ENCODE measurements around the gene SEPHS1. TPM values are rescaled to one million over a fixed set of nuclear protein-coding genes. Genes with fewer than 3 reads are reported as not detected.
A peak's percentile ranks its signal among the peaks of the same experiment; 100 is the strongest.
"Not testable (repeated sequence)": the region's sequence is repeated elsewhere in the genome, so short reads cannot be mapped to it uniquely, and the experiment has no call there.

Gene SEPHS1
- total RNA-seq, 1 donor from 2014 or later: 25.1 TPM

DNA sequence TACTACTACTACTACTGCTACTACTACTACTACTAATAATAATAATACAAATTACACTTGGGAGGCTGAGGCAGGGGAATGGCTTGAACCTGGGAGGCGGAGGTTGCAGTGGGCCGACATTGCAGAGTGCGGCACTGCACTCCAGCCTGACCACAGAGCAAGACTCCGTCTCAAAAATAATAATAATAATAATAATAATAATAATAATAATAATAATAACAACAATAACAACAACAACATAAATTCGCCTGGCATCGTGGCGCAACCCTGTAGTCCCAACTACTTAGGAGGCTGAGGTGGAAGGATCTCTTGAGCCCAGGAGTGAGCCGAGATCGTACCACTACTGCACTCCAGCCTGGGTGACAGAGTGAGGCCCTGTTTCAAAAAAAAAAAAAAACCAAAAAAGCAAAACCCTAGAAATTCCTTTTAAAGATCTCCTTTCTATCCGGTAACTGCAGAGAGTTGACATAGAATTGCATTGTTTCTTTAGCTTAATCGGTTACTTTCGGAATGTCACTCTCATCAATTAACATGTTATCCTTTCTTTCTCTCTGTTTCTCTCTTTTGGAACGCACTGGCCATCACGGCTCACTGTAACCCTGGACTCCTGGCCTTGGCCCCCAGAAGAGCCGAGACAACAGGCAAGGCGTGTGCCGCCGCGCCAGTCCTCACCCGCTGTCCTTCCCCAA is 49.2 kb downstream of the SEPHS1 start:
- peak overlapping the region; percentile 93 to 99 (median 99) for H3K9ac ChIP-seq (ENCODE audit: low read depth in 1 of 3, low read length in 3 of 3)
- H3K27ac ChIP-seq (ENCODE audit: low read depth, low read length): peak overlapping the region; percentile 99
- H3K27me3 ChIP-seq (ENCODE audit: control insufficient read depth in 3 of 3, insufficient read depth in 3 of 3, low read length in 3 of 3): no peaks in the 10 kb centered on the region
- H3K4me3 ChIP-seq (ENCODE audit: low read length in 3 of 3): peak overlapping the region; percentile 71 to 80 (median 72)
- peaks cover 9 to 15% (median 14%) of the 10 kb centered on the region in 3 donors for H3K36me3 ChIP-seq (ENCODE audit: control insufficient read depth in 3 of 3, insufficient read depth in 3 of 3, low read length in 3 of 3)
- H3K9me3 ChIP-seq (ENCODE audit: control insufficient read depth in 3 of 3, low read length in 3 of 3): no peaks in the 10 kb centered on the region
- H3K4me1 ChIP-seq (ENCODE audit: control insufficient read depth in 3 of 3, insufficient read depth in 3 of 3, low read length in 3 of 3): peaks cover 8 to 22% (median 11%) of the 10 kb centered on the region in 3 donors

DNA sequence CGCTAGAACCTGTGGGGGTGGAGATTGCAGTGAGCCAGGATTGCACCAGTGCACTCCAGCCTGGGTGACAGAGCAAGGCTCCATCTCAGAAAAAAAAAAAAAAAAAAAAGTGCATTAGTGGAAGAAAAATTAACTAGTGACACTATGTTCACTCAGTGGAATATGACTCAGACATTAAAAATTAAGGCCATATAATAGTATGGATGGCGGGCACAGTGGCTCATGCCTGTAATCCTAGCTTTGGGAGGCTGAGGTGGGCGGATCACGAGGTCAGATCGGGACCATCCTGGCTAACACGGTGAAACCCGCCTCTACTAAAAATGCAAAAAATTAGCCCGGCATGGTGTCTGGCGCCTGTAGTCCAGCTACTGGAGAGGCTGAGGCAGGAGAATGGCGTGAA is 51.6 kb downstream of the SEPHS1 start:
- H3K4me1 ChIP-seq (ENCODE audit: control insufficient read depth in 3 of 3, insufficient read depth in 3 of 3, low read length in 3 of 3): peaks cover 5 to 14% (median 6%) of the 10 kb centered on the region in 3 donors
- H3K9ac ChIP-seq (ENCODE audit: low read depth in 1 of 3, low read length in 3 of 3): no peak overlapping the region
- H3K4me3 ChIP-seq (ENCODE audit: low read length in 3 of 3): no peak overlapping the region
- H3K9me3 ChIP-seq (ENCODE audit: control insufficient read depth in 3 of 3, low read length in 3 of 3): no peaks in the 10 kb centered on the region
- H3K27me3 ChIP-seq (ENCODE audit: control insufficient read depth in 3 of 3, insufficient read depth in 3 of 3, low read length in 3 of 3): no peaks in the 10 kb centered on the region
- no peak overlapping the region for H3K27ac ChIP-seq (ENCODE audit: low read depth, low read length)
- H3K36me3 ChIP-seq (ENCODE audit: control insufficient read depth in 3 of 3, insufficient read depth in 3 of 3, low read length in 3 of 3): peaks cover 16 to 31% (median 29%) of the 10 kb centered on the region in 3 donors

DNA sequence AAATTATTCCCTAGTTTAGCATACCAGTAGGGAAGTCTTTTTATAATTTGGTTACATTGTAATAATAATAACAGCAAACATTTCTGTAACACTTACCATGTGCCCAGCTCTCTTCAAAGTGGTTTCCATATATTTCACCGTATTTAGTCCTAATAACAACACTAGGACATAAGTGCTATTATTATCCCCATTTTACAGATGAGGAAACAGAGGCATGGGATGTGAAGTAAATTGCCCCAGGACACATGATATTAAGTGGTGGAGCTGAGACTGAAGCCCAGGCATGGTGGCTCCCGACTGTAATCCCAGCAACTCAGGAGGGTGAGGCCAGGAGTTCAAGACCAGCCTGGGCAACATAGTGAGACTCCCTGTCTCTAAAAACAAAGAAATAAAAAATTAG is 53.3 kb downstream of the SEPHS1 start:
- peaks cover 0 to 5% (median 2%) of the 10 kb centered on the region in 3 donors for H3K4me1 ChIP-seq (ENCODE audit: control insufficient read depth in 3 of 3, insufficient read depth in 3 of 3, low read length in 3 of 3)
- no peaks in the 10 kb centered on the region for H3K27me3 ChIP-seq (ENCODE audit: control insufficient read depth in 3 of 3, insufficient read depth in 3 of 3, low read length in 3 of 3)
- no peak overlapping the region for H3K4me3 ChIP-seq (ENCODE audit: low read length in 3 of 3)
- no peaks in the 10 kb centered on the region for H3K9me3 ChIP-seq (ENCODE audit: control insufficient read depth in 3 of 3, low read length in 3 of 3)
- H3K9ac ChIP-seq (ENCODE audit: low read depth in 1 of 3, low read length in 3 of 3): no peak overlapping the region
- H3K27ac ChIP-seq (ENCODE audit: low read depth, low read length): no peak overlapping the region
- H3K36me3 ChIP-seq (ENCODE audit: control insufficient read depth in 3 of 3, insufficient read depth in 3 of 3, low read length in 3 of 3): peaks cover 21 to 40% (median 39%) of the 10 kb centered on the region in 3 donors

DNA sequence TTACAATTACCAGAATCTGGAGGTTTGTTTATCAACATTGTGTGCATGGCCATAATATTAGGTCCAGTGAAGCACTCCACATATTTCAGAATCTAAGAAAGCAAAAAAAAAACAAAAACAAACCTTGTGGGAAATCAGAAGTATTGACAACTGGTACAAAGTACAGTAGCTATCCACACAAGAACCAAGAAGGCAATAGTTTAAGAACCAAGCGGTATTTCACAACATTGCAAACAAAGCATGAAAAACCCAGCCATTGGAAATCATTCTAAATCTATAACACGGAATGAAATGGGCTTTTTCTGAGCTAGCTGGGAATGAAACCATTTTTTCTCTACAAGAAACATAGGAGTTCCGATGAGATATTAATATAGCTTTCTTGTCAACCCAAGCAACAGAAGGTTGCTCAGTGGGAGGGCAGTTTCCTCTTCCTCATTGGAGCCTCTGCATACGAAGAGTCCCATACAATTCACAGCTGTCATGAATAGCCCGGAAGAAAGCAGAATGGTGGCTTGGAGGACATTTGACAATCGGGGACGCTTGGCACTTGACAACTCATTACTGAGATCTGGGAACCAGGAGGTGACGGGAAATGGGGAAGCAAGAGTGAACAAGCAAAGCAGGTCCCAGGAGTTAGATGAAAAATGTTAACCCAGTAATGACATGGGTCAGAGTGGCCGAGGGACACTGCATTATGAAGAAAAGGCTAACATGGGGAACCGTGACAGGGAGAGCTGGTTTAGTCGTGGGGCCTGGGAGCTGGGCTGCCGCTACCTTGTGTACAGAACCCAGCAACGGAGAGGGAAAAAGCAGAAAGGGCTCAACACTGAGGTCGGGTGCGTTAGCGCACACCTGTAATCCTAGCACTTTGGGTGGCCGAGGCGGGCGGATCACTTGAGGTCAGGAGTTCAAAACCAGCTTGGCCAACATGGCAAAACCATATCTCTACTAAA is 56.0 kb downstream of the SEPHS1 start:
- no peaks in the 10 kb centered on the region for H3K27me3 ChIP-seq (ENCODE audit: control insufficient read depth in 3 of 3, insufficient read depth in 3 of 3, low read length in 3 of 3)
- no peak overlapping the region for H3K4me3 ChIP-seq (ENCODE audit: low read length in 3 of 3)
- no peaks in the 10 kb centered on the region for H3K4me1 ChIP-seq (ENCODE audit: control insufficient read depth in 3 of 3, insufficient read depth in 3 of 3, low read length in 3 of 3)
- H3K27ac ChIP-seq (ENCODE audit: low read depth, low read length): no peak overlapping the region
- no peaks in the 10 kb centered on the region for H3K9me3 ChIP-seq (ENCODE audit: control insufficient read depth in 3 of 3, low read length in 3 of 3)
- peaks cover 41 to 59% (median 51%) of the 10 kb centered on the region in 3 donors for H3K36me3 ChIP-seq (ENCODE audit: control insufficient read depth in 3 of 3, insufficient read depth in 3 of 3, low read length in 3 of 3)
- H3K9ac ChIP-seq (ENCODE audit: low read depth in 1 of 3, low read length in 3 of 3): no peak overlapping the region

DNA sequence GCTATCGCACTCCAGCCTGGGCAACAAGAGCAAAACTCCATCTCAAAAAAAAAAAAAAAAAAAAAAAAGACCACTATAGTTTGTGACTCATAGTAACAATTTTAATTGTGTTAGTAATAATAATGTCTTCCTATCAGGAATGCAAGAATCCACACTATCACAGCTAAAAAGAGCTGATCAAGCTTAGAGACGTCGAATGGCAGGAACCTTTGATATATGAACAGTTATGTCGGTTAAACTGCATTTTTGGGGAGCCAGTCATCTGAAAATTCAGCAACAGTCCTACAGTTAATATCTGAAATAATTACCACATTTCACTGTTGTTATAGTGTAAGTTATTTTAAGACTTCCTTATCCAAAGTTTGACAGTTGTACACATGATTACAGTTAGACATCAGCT is 57.0 kb downstream of the SEPHS1 start:
- Histone ChIP-seq H3K9ac (ENCODE audit: low read depth in 1 of 3, low read length in 3 of 3) (no peak overlapping the region), H3K9me3 (ENCODE audit: control insufficient read depth in 3 of 3, low read length in 3 of 3) (no peaks in the 10 kb centered on the region), H3K36me3 (ENCODE audit: control insufficient read depth in 3 of 3, insufficient read depth in 3 of 3, low read length in 3 of 3) (peaks cover 45 to 69% (median 57%) of the 10 kb centered on the region in 3 donors), H3K4me1 (ENCODE audit: control insufficient read depth in 3 of 3, insufficient read depth in 3 of 3, low read length in 3 of 3) (no peaks in the 10 kb centered on the region), H3K27me3 (ENCODE audit: control insufficient read depth in 3 of 3, insufficient read depth in 3 of 3, low read length in 3 of 3) (no peaks in the 10 kb centered on the region), H3K27ac (ENCODE audit: low read depth, low read length) (no peak overlapping the region), H3K4me3 (ENCODE audit: low read length in 3 of 3) (no peak overlapping the region)

DNA sequence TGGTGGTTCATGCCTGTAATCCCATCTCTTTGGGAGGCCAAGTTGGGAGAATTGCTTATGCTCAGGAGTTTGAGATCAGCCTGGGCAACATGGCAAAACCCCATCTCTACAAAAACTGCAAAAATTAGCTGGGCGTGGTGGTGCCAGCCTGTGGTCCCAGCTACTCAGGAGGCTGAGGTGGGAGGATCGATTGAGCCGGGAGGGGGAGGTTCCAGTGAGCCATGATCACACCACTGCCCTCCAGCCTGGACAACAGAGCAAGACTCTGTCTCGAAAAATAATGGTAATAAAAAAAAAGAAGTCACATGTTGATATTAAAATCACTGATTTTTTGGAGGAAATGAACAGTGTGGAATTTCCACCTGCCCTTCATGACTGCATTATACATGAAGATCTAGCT is 64.0 kb downstream of the SEPHS1 start:
- no peak overlapping the region for H3K9ac ChIP-seq (ENCODE audit: low read depth in 1 of 3, low read length in 3 of 3)
- H3K4me1 ChIP-seq (ENCODE audit: control insufficient read depth in 3 of 3, insufficient read depth in 3 of 3, low read length in 3 of 3): no peaks in the 10 kb centered on the region
- no peaks in the 10 kb centered on the region for H3K27me3 ChIP-seq (ENCODE audit: control insufficient read depth in 3 of 3, insufficient read depth in 3 of 3, low read length in 3 of 3)
- peaks cover 45 to 80% (median 60%) of the 10 kb centered on the region in 3 donors for H3K36me3 ChIP-seq (ENCODE audit: control insufficient read depth in 3 of 3, insufficient read depth in 3 of 3, low read length in 3 of 3)
- no peak overlapping the region for H3K27ac ChIP-seq (ENCODE audit: low read depth, low read length)
- no peaks in the 10 kb centered on the region for H3K9me3 ChIP-seq (ENCODE audit: control insufficient read depth in 3 of 3, low read length in 3 of 3)
- no peak overlapping the region for H3K4me3 ChIP-seq (ENCODE audit: low read length in 3 of 3)

DNA sequence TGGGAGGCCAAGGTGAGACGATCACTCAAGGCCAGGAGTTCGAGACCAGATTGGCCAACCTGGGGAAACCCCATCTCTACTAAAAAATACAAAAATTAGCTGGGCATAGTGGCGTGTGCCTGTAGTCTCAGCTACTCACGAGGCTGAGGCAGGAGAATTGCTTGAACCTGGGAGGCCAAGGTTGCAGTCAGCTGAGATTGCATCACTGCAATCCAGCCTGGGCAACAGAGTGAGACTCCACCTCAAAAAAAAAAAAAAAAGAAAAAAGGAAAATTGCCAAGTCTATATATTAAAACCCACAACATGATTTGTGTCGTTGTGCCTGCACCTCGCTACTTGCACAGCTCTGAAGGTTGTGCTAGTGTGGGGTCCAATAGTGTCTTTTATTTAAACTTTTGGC is 65.7 kb downstream of the SEPHS1 start:
- not testable (repeated sequence) for H3K27ac ChIP-seq (ENCODE audit: low read depth, low read length); H3K4me1 ChIP-seq (ENCODE audit: control insufficient read depth in 3 of 3, insufficient read depth in 3 of 3, low read length in 3 of 3); H3K9me3 ChIP-seq (ENCODE audit: control insufficient read depth in 3 of 3, low read length in 3 of 3); H3K9ac ChIP-seq (ENCODE audit: low read depth in 1 of 3, low read length in 3 of 3); H3K4me3 ChIP-seq (ENCODE audit: low read length in 3 of 3); H3K27me3 ChIP-seq (ENCODE audit: control insufficient read depth in 3 of 3, insufficient read depth in 3 of 3, low read length in 3 of 3)
- peaks cover 34 to 70% (median 56%) of the 10 kb centered on the region in 3 donors for H3K36me3 ChIP-seq (ENCODE audit: control insufficient read depth in 3 of 3, insufficient read depth in 3 of 3, low read length in 3 of 3)

DNA sequence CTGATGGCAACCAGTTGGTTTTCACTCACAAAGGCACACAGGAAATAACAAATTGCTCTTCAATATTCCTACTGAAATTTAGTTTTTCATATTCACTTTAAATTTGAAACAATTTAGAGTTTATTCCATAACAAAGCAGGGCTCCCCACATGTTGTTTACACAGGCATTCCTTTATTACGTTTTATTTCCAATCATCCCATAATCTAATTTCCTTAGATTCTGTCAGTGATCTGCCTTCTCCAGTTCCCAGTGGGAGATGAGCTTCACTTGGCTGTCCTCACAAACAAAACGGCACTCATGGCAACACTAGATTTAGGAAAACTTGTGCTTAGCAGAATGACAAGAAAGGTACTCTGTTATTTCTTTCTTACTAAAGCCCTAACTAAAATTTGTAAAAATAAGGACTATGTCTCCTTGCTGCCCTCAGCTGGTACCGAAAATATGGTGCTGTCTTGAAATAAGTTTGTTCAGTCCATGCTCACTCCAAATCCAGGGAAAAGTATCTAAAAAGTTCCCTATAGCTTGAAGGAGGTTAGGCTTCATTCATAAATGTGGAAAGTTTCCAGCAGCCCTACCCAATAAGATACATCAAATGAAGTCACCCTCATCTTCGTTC is 71.2 kb downstream of the SEPHS1 start:
- Histone ChIP-seq H3K9ac (ENCODE audit: low read depth in 1 of 3, low read length in 3 of 3) (no peak overlapping the region), H3K9me3 (ENCODE audit: control insufficient read depth in 3 of 3, low read length in 3 of 3) (no peaks in the 10 kb centered on the region), H3K36me3 (ENCODE audit: control insufficient read depth in 3 of 3, insufficient read depth in 3 of 3, low read length in 3 of 3) (peaks cover 23 to 30% (median 29%) of the 10 kb centered on the region in 3 donors), H3K4me1 (ENCODE audit: control insufficient read depth in 3 of 3, insufficient read depth in 3 of 3, low read length in 3 of 3) (peaks cover 11% of the 10 kb centered on the region in 3 donors), H3K4me3 (ENCODE audit: low read length in 3 of 3) (no peak overlapping the region), H3K27me3 (ENCODE audit: control insufficient read depth in 3 of 3, insufficient read depth in 3 of 3, low read length in 3 of 3) (no peaks in the 10 kb centered on the region), H3K27ac (ENCODE audit: low read depth, low read length) (no peak overlapping the region)

DNA sequence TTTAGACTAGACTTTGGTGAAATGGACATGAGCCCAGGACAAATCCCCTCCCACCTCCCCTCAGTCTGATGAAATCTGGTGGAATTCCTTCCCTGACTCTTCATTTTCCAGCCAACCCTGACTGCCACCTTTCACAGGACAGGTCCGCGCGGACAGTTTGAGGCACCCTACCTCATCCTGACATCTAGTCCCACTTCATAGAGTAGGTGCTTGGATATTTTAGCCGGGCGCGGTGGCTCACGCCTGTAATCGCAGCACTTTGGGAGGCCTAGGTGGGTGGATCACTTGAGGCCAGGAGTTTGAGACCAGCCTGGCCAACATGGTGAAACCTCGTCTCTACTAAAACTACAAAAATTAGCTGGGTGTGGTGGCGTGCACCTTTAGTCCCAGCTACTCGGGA is 71.9 kb downstream of the SEPHS1 start:
- Histone ChIP-seq H3K4me1 (ENCODE audit: control insufficient read depth in 3 of 3, insufficient read depth in 3 of 3, low read length in 3 of 3) (peaks cover 11 to 17% (median 16%) of the 10 kb centered on the region in 3 donors), H3K36me3 (ENCODE audit: control insufficient read depth in 3 of 3, insufficient read depth in 3 of 3, low read length in 3 of 3) (peaks cover 21 to 23% (median 22%) of the 10 kb centered on the region in 3 donors)
- not testable (repeated sequence) for H3K9ac ChIP-seq (ENCODE audit: low read depth in 1 of 3, low read length in 3 of 3); H3K4me3 ChIP-seq (ENCODE audit: low read length in 3 of 3); H3K27ac ChIP-seq (ENCODE audit: low read depth, low read length); H3K9me3 ChIP-seq (ENCODE audit: control insufficient read depth in 3 of 3, low read length in 3 of 3); H3K27me3 ChIP-seq (ENCODE audit: control insufficient read depth in 3 of 3, insufficient read depth in 3 of 3, low read length in 3 of 3)

Data from skeletal muscle tissue (tissue), 4 donors.